Transverse colon (tissue), 4 donors: ENCODE data around the gene CORO2B. TPM values are rescaled to one million over a fixed set of nuclear protein-coding genes. Genes with fewer than 3 reads are reported as not detected.
"Not testable (repeated sequence)": the region's sequence is repeated elsewhere in the genome, so short reads cannot be mapped to it uniquely, and the experiment has no call there.

ENCODE experiments used
- DNase-seq: peaks from one replicate; pipeline ENCODE4 v3.0.0-alpha.2; 2019
- H3K27ac ChIP-seq, 4 donors: fragments of 200-600 bp; sonication (generic); 2 replicates each; pipeline ENCODE4 v1.5.1; 2016 to 2018; ENCODE audit warnings: inconsistent platforms in 4 of 4
- H3K27me3 ChIP-seq: fragments of 200-600 bp; sonication (generic); 2 replicates; pipeline ENCODE4 v1.5.1; 2017; ENCODE audit warnings: inconsistent platforms
- H3K36me3 ChIP-seq, 4 donors: fragments of 200-600 bp; sonication (generic); 2 replicates each; pipeline ENCODE4 v1.5.1; 2017 to 2019; ENCODE audit warnings: inconsistent platforms in 4 of 4
- H3K4me1 ChIP-seq, 4 donors: fragments of 200-600 bp; sonication (generic); 2 replicates each; pipeline ENCODE4 v1.5.1; 2017 to 2020; ENCODE audit warnings: inconsistent platforms in 4 of 4
- H3K4me3 ChIP-seq, 4 donors: fragments of 200-600 bp; sonication (generic); 1 replicate in 1 of 4; 2 replicates in 3 of 4; pipeline versions ENCODE4 v1.5.1 to v1.6.1; 2017 to 2019; ENCODE audit warnings: inconsistent platforms in 4 of 4
- H3K9me3 ChIP-seq, 2 donors: fragments of 200-600 bp; sonication (generic); 2 replicates each; pipeline ENCODE4 v1.5.1; 2017 to 2019; ENCODE audit warnings: inconsistent platforms in 2 of 2
- EP300 ChIP-seq: sonication (generic); formaldehyde crosslinking; IDR thresholded peaks from one replicate; pipeline ENCODE4 v1.6.1; 2017; ENCODE audit warnings: antibody characterized with exemption, low read depth
- POLR2A ChIP-seq: fragments of 450-650 bp; IDR thresholded peaks from one replicate; pipeline ENCODE4 v1.6.1; 2016; ENCODE audit warnings: antibody characterized with exemption, mild to moderate bottlenecking, moderate library complexity
- POLR2AphosphoS5 ChIP-seq, 3 donors: sonication (generic); formaldehyde crosslinking; IDR thresholded peaks; one replicate each; pipeline ENCODE4 v1.6.1; 2016; ENCODE audit warnings: antibody characterized with exemption in 3 of 3
- WGBS, 2 donors: methylation state at CpG; one replicate each; pipeline ENCODE4 v1.1.5; 2018; ENCODE audit warnings: low coverage in 1 of 2; 5-methylcytosine and 5-hydroxymethylcytosine counted together
- in situ Hi-C, 4 donors: fragments of 200-750 bp; cut with MboI; loops; one replicate each; pipeline versions ENCODE4 v1.15.0 to v1.15.1; 2017; ENCODE audit warnings: low sequenced_read_pairs in 3 of 4, low pct_ligation_motif_present in 1 of 4, low pct_unique_long_range_greater_than_20kb in 1 of 4
- intact Hi-C: fragments of 100-400 bp; cut with DNase I; formaldehyde crosslinking; loops from one replicate; pipeline ENCODE4 v1.15.1; 2023; ENCODE audit warnings: low total_unique reads
- total RNA-seq, 4 donors: library from RNA; depleted of rRNA; stranded (reverse); fragments of >200 nt; gene quantifications; one replicate each; pipeline ENCODE4 v1.1.0, GENCODE V29; 2016
- TF ChIP-seq, protein P1 (sequence below), 5 experiments: fragments of 200-600 bp in 3 of 5; fragments of 450-650 bp in 2 of 5; sonication (generic) in 3 of 5; IDR thresholded peaks; 1 replicate in 2 of 5; 2 replicates in 3 of 5; pipeline ENCODE4 v1.5.1; 2016 to 2017; ENCODE audit warnings: antibody characterized with exemption in 5 of 5, inconsistent platforms in 3 of 5, mild to moderate bottlenecking in 2 of 5, moderate library complexity in 1 of 5

CORO2B gene
- total RNA-seq, 4 donors from 2014 or later = 0.40 to 2.2 (median 2.0) TPM

DNA sequence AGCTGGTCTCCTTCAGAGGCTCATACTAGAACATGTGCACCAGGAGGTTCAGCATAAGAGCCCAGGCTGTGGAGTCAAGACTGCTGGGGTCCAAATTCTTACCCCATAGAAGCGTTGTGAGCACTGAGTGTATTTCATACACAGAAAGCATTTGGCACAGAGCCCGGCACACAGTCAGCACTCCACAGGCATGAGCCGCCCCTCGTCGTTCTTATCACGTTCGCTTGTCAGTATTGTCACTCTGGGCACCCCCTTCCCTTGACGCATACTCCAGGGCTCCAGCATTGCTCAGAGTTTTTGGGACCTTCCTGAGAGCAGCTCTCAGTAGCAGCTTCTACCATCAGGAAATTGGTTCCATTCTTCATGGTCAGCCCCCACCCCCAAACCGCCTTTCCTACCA lies 25.2 kb downstream of the CORO2B start:
- intact Hi-C loops = no loop called here

DNA sequence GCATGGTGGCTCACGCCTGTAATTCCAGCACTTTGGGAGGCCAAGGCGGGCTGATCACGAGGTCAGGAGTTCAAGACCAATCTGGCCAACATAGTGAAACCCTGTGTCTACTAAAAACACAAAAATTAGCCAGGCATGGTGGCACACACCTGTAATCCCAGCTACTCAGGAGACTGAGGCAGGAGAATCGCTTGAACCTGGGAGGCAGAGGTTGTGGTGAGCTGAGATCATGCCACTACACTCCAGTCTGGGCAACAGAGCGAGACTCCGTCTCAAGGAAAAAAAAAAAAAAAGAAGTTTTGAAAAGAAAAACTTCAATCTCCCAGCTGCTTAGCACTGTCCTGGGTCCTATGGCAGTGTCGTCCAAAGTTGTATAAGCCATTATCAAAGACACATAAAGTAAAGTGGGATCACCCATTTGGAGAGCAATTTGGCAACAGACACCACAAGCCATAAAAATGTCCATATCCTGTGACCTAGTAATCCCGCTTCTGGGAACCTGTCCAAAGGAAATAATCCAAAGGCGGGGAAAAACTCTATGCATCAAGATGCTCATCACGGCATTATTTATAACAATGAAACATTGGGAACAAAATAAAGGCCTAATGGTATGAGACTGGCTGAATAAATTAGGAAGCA lies 26.2 kb downstream of the CORO2B start:
- intact Hi-C loops, H3K4me3 ChIP-seq, H3K36me3 ChIP-seq, H3K27me3 ChIP-seq, H3K27ac ChIP-seq, DNase-seq, H3K9me3 ChIP-seq, H3K4me1 ChIP-seq, in situ Hi-C loops: not testable (repeated sequence)
- peak in 1 of 3 donors; percentile 36 for TF ChIP-seq POLR2AphosphoS5 (IDR thresholded peaks at IDR 0.05)
- 55 to 60% methylated on average over 6 to 10 of the region's 10 CpGs for WGBS, 2 donors

More for the DNA sequence above, 25.2 kb downstream of the CORO2B start:
- Histone ChIP-seq H3K27me3 (no peaks in the 10 kb centered on the region), H3K36me3 (no peaks in the 10 kb centered on the region), H3K27ac (no peak overlapping the region), H3K4me3 (no peak overlapping the region), H3K9me3 (no peaks in the 10 kb centered on the region), H3K4me1 (peaks cover 0 to 13% (median 1%) of the 10 kb centered on the region in 4 donors)
- 89 to 93% methylated on average over 6 to 9 of the region's 9 CpGs for WGBS, 2 donors
- no peak for DNase-seq
- in situ Hi-C loops = no loop called here
- TF ChIP-seq POLR2AphosphoS5 (IDR thresholded peaks at IDR 0.05) (no peak), EP300 (no peak), POLR2A (no peak)
- TF ChIP-seq, protein P1, sequence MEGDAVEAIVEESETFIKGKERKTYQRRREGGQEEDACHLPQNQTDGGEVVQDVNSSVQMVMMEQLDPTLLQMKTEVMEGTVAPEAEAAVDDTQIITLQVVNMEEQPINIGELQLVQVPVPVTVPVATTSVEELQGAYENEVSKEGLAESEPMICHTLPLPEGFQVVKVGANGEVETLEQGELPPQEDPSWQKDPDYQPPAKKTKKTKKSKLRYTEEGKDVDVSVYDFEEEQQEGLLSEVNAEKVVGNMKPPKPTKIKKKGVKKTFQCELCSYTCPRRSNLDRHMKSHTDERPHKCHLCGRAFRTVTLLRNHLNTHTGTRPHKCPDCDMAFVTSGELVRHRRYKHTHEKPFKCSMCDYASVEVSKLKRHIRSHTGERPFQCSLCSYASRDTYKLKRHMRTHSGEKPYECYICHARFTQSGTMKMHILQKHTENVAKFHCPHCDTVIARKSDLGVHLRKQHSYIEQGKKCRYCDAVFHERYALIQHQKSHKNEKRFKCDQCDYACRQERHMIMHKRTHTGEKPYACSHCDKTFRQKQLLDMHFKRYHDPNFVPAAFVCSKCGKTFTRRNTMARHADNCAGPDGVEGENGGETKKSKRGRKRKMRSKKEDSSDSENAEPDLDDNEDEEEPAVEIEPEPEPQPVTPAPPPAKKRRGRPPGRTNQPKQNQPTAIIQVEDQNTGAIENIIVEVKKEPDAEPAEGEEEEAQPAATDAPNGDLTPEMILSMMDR (IDR thresholded peaks at IDR 0.05) = no peak

DNA sequence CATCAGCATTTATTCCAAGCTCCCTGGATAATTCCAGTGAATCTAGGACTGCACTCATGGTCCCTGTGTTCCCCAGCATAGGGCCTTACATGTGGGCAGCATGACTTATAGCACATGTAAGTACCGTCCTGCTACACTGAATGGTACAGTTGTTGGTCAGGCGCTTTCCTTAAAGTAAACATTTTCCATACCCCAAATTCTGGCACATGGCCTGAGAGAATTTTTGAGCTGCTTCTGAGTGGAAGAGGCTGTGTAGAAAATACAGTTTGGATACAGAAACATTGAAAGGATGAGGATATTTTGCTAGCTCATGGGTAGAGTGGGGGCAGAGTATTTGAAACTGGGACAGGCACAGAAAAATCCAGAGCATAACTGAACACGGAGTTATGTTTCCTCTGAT lies 27.6 kb downstream of the CORO2B start:
- Histone ChIP-seq H3K27ac (no peak overlapping the region), H3K9me3 (no peaks in the 10 kb centered on the region), H3K4me1 (peaks cover 0 to 7% (median 1%) of the 10 kb centered on the region in 4 donors), H3K4me3 (no peak overlapping the region), H3K36me3 (no peaks in the 10 kb centered on the region), H3K27me3 (no peaks in the 10 kb centered on the region)
- DNase-seq = no peak
- in situ Hi-C loops = no loop called here
- intact Hi-C loops = no loop called here
- TF ChIP-seq EP300 = no peak
- no peak for TF ChIP-seq POLR2AphosphoS5 (IDR thresholded peaks at IDR 0.05)
- no peak for TF ChIP-seq POLR2A
- TF ChIP-seq, protein P1 (IDR thresholded peaks at IDR 0.05) = no peak
- 76% methylated on average over 3 of the region's 3 CpGs; no CpG with 5 or more reads in 1 of the 2 donors for WGBS, 2 donors

DNA sequence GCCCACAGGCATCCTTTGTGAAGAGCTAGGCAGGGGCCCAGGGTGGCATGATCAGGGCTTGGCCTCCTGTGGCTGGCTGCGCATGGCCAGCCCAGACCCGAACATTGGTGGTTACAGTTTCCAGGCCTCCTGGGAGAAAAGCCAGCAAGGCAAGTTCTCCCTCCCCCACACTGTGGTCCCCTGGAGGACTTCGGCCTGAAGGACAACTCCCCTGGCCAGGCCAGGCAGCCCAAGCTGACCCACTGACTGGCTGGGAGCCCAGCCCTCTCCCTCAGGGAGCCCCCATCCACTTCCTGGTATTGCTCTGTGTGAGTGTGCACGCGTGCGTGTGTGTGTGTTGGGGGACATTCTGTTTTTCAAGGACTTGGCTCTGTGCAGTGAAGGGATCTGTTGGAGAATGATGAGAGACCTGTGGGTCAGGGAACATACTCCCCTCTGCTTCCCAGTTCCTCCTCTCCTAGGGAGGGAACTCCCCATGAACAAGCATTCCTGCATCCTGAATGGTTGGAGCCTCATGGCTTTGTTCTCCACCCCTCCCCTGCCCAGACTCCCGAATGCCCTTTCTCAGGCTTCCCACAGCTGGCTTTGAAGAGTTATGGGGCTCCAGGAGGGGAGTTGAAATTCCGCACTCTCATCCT lies 29.5 kb downstream of the CORO2B start:
- intact Hi-C loops (no loop called here), in situ Hi-C loops (no loop called here)
- peak; percentile 29 for DNase-seq
- TF ChIP-seq POLR2AphosphoS5 (IDR thresholded peaks at IDR 0.05) = peak; percentile 21 to 51 (median 33)
- TF ChIP-seq EP300 = peak; percentile 38
- TF ChIP-seq POLR2A = no peak
- H3K36me3 ChIP-seq = no peaks in the 10 kb centered on the region
- H3K4me3 ChIP-seq = no peak overlapping the region
- no peaks in the 10 kb centered on the region for H3K9me3 ChIP-seq
- no peaks in the 10 kb centered on the region for H3K27me3 ChIP-seq
- peak overlapping the region in 3 of 4 donors; percentile 27 to 55 (median 55) for H3K27ac ChIP-seq
- H3K4me1 ChIP-seq = peaks cover 0 to 7% (median 1%) of the 10 kb centered on the region in 4 donors
- WGBS, 2 donors = 57 to 72% methylated on average over 3 to 5 of the region's 8 CpGs

DNA sequence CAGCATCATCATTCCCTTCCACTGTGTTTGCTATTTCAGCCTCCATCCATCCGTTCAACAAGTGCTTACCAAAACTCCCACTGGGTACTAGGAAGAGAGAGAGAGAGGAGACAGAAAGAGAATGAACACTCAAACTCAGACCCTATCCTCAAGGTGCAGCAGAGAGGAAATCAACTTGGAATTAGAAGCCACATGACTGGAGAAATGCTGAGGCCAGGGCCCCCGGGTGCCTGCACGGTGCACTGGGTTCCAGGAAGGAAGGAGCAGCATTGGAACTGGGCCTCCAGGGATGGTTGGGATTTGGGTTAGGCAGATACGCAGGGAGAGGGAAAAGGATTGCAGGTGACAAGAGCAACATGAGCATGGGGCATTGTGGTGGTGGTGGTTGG lies 30.0 kb downstream of the CORO2B start:
- in situ Hi-C loops = no loop called here

More for the DNA sequence above, 30.0 kb downstream of the CORO2B start:
- no peak overlapping the region for H3K4me3 ChIP-seq
- peak overlapping the region in 3 of 4 donors; percentile 27 to 55 (median 55) for H3K27ac ChIP-seq
- H3K27me3 ChIP-seq = no peaks in the 10 kb centered on the region
- peaks cover 0 to 7% (median 1%) of the 10 kb centered on the region in 4 donors for H3K4me1 ChIP-seq
- WGBS, 2 donors = 82 to 83% methylated on average over 4 of the region's 4 CpGs
- no peak for TF ChIP-seq EP300
- TF ChIP-seq POLR2A = no peak
- no peak for TF ChIP-seq POLR2AphosphoS5 (IDR thresholded peaks at IDR 0.05)
- TF ChIP-seq, protein P1 (IDR thresholded peaks at IDR 0.05) = no peak
- H3K9me3 ChIP-seq = no peaks in the 10 kb centered on the region
- no peak for DNase-seq
- no peaks in the 10 kb centered on the region for H3K36me3 ChIP-seq
- intact Hi-C loops = no loop called here
